ENCODE data around the gene CNOT4.

DNA sequence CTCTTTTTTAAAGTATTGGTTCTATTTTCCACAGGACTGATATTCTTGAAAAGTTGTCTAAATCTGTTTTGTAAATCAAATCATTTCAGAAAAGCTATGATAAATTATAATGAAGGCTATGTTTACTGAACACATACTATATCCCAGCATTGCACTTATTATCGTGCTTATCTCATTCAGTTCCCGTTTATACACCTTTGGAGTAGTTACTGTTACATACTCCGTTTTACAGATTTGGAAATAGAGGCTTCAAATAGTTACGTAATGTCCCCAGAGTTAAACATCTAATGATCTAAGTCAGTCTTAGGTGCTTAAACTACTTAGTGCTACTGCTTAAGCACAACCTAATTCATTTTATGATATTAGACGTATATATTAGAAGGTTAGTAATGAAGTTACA is 49.0 kb upstream of the CNOT4 start:
- TF ChIP-seq ZFP3 (CRISPR knock-in tag; IDR thresholded peaks at IDR 0.05) (no peak), ZNF70 (CRISPR knock-in tag; IDR thresholded peaks at IDR 0.05) (no peak), ZC3H10 (CRISPR knock-in tag; IDR thresholded peaks at IDR 0.05) (no peak), RARB (CRISPR knock-in tag; IDR thresholded peaks at IDR 0.05) (no peak), TCF4 (CRISPR knock-in tag; IDR thresholded peaks at IDR 0.05; ENCODE audit: borderline replicate concordance) (no peak), PPARA (CRISPR knock-in tag; IDR thresholded peaks at IDR 0.05; ENCODE audit: borderline replicate concordance) (no peak)
